ENCODE results near the gene PCBP3.
"Not testable (repeated sequence)": the region's sequence is repeated elsewhere in the genome, so short reads cannot be mapped to it uniquely, and the experiment has no call there.

PCBP3 gene

DNA sequence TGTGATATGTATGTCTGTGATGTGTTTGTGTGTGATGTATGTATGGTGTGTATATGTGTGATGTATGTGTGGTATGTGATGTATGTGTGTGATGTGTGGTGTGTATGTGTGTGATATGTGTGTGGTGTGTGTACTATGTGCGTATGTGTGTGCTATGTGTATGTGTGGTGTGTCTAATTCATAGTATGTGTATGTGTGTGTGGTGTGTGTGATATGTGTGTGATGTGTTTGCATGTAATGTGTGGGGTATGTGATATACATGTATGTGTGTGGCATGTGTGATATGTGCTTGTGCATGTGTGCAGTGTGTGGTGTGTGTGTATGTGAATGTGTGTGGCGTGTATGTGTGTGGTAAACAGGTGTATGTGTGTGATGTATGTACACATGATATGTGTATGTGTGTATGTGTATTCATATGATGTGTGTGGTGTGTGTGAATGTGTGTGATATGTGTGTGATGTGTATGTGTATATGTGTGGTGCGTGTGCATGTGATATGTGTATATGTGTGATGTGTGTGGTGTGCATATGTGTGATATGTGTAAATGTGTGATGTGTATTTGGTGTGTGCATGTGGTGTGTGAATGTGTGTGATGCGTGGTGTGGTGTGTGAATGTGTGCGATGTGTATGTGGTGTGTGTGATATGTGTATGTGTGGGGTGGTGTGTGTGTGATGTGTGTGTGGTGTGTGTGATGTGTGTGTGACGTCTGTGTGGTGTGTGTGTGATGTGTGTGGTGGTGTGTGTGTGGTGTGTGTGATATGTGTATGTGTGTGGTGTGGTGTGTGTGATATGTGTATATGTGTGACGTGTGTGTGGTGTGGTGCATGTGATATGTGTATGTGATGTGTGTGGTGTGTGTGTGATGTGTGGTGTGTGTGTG, 8.0 kb upstream of the PCBP3 start:
- no peak for DNase-seq (ENCODE audit: low read depth)

DNA sequence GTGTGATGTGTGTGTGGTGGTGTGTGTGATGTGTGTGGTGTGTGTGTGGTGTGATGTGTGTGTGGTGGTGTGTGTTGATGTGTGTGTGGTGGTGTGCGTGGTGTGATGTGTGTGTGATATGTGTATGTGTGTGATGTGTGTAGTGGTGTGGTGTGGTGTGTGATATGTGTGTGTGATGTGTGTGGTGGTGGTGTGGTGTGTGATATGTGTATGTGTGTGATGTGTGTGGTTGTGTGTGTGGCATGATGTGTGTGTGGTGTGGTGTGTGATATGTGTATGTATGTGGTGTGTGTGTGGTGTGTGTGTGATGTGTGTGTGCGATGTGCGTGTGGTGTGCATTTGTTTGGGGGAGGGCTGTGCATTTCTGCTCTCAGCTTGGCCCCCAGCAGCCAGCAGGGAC, 7.1 kb upstream of the PCBP3 start:
- DNase-seq (ENCODE audit: low read depth) = no peak

DNA sequence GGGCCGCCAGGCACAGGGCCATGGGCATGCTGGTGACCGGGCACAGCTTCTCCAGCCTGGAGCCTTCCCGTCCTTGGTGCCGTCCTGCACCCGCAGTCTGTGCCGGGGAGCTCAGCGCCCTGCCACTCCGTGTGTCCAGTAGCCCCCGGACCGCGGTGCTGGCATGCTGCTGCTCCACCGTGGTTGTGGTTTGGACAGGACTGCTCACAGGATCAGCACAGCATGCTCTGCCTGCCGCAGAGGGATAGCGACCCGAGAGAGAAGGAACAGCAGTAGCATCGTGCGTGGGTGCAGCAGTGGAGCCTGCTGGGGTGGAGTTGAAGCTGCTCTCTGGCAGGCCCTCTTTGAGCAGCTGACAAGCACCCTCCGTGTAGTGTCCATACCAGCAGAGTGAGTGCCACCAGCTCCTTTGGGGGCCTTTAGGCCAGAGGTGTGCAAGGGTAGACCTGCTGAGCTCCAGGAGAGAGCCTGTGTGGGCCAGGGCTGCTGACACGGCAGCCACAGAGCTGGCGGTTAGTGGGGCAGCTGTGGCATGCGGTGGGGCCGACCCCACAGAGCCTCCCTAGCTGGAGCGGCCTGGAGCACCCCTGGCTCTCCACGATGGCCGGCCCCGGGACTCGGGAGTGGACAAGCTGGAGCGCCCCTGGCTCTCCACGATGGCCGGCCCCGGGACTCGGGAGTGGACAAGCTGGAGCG, 6.4 kb upstream of the PCBP3 start:
- DNase-seq (ENCODE audit: low read depth) = no peak

DNA sequence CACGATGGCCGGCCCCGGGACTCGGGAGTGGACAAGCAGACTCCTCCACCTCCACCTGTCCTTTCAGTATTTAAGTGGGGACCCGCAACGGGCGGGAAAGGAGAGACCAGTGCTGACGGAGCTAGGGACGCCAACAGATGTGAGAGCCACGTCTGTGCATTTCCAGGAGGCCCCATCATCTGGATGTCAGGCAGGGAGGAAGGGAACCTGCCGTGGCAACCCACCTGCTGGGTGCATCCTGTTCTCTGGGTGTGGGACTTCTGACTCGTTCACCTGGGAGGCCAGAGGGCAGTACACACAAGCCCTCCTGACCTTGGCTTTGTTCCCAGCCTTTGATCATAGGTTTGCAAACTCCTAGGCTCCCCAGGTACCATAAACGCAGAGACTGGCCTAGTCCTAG, 5.6 kb upstream of the PCBP3 start:
- DNase-seq (ENCODE audit: low read depth) = no peak

DNA sequence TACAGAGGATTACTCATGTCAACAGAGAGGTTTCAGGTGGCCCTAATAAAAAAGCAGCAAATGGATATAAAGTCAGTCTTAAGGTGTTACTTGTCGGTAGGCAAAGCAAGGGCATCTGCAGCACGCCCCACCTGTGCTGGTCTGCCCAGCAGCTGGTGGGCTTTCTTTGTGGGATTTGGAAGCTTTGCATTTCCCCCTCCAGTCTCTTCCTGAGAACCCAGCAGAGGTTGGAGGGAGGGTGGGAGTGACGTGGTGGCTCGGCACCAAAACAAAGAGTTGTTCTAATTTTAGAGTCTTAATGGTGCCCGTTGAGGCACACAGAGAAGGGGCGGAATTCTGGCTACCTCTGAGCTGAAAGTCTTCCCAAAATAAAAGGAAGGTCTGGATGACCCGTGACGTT, 4.8 kb upstream of the PCBP3 start:
- no peak for DNase-seq (ENCODE audit: low read depth)

DNA sequence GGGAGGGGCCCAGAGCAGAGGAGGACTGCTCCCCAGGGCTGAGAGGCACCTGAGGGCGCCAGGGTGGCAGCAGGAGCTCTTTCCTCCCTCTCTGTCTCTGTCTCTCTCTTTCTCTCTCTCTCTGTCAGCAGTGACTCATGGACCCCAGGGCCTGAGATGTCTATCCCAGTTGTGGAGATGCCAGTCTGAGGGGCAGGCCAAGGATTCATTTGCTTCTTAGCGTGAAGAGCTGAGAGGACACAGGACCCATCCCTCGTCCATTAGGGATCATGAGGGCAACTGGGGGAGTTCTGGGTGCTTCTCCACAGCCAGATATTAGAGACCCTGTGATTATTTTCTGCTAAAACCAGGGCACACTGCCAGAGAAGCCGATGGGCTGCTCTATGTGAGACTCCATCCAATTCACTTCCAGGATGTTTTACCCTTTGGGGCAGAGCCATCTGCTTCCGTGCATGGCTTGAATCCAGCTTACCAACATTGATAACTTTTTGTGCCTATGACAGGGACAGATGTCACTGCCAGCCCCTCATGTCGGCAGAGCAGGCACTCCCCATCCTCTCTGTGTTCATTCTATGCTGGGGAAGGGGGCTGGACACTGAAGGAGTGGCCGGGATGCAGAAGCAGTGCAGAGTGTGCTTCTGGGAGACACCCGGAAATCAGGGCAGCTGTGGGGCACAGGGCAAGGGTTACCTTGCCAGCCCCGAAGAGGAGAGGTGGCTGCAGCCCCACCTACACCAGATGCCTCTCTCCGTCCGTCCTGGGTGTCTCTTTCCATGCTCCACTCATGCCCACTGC, 4.1 kb upstream of the PCBP3 start:
- DNase-seq (ENCODE audit: low read depth) = peak; percentile 38

DNA sequence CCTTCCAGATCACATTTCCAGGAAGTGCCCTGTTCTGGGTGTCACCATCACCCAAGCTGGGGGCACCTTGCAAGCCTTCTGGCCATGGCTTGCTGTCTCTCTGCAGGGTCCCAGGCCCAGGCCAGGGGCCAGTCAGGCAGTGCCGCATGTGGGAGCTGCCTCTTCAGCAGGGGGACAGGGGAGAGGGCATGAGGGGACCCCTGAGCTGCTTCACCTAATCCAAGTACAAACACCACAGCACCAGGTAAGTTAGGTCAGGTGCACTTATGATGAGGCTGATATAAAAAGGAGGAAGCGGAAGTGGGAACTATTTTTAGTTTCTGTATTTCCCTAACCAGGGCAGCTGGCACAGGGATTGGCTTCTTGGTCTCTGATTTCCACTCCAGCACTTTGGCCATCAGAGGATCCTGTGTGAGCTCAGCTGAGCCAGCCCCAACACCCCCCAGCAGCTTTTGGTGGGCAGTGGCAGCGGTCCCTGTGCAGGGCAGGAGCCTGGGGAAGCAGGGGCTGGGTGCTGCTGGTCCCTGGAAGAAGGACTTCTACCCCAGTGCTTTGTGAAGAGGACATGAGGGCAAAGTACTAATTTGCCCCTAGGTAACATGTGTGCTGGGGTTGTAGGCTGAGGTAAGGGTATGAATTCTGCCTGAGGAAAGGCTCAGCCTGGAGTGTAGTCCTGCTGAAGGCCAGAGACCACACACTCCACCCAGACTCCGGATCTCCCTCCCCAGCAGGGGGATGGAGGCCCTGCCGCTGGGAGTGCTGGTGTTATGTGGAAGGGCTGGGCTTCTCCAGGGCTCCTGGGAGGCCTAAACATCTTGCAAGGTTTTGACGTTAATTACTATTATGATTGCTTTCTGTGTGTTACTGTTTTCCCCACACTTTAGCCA, 3.3 kb upstream of the PCBP3 start:
- DNase-seq (ENCODE audit: low read depth) = no peak

DNA sequence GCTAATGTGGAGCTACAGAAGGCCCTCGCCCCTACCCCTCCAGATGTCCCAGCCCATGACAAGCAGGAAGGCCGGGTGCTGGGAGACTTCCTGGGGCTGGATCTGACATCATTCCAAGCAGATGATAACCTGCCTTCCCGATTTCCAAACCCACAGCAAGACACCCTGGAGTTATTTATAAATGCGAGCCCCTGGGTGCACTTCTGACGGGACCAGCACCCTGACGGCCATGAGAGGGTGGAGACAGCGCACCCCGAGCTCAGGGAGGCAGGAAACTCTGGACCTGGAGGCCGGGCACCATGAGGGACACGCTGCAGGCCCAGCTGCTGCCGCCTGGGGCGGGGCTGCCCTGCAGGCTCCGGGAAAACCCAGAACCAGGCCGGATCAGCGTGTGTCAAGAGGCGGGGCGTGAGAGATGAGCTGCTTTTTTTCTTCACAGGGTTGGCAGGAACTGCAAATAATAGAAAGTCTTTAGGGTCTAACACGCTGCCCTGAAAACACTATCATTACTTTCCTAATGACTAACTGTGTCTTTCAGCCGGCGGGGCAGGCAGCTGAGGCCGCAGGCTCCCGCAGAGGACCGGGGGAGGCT, 2.5 kb upstream of the PCBP3 start:
- DNase-seq (ENCODE audit: low read depth) = peak; percentile 50

DNA sequence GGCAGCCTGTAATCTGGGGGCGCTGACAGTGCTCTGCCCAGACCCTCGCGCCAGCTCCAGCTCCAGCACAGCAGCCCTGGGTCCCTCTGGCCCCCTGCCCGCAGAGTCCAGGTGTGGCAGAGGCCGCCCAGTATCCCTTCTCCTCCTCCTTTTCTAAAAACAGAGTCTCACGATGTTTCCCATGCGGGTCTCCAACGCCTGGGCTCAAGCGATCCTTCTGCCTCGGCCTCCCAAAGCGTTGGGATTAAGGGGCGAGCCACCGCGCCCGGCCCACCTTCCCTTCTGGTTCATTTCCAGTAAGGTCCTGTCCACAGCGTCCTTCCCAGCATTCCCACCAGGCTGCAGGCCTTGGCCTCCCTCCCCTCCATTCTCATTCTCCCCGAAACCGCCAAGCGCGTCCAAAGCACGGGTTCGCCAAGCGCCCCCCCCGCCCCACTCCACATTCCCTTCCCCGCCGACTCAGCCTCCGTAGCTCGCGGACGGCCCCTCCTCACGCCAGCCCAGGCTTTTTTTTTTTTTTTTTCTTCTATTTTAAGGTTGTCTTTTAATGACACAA, 2.0 kb upstream of the PCBP3 start:
- DNase-seq (ENCODE audit: low read depth) = no peak

DNA sequence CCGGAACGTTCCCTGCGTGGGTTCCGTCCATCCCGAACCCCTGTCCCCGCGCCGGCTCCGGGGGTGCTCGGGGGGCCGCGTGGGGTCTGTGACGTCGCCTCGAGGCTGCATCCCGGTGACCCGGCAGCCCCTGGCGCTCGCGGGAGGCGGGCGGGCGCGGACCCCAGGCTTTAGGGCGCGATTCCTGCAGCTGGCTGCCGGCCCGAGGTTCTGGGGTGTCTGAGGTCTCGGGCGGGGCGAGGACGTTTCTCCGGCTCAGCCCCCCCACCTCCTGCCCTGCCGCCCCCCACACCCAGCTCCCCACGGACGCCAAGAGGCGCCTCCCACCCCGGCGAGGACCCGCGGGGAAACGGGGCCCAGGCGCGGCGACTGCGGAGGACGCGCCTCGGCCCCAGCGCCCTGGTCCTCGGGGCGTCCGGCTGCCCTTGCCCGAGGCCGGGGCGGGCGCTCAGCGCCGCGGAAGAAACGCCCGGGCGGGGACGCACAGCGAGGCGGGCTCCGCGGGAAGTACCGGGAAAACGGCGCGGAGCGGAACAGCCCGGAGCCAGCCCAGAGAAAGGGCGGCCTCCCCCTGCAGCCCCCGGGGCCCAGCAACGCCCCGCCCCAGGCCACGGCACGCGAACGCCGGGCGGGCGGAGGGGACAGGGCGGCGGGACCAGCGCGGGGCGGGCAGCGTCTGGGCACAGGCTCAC, 1.3 kb upstream of the PCBP3 start:
- no peak for DNase-seq (ENCODE audit: low read depth)

DNA sequence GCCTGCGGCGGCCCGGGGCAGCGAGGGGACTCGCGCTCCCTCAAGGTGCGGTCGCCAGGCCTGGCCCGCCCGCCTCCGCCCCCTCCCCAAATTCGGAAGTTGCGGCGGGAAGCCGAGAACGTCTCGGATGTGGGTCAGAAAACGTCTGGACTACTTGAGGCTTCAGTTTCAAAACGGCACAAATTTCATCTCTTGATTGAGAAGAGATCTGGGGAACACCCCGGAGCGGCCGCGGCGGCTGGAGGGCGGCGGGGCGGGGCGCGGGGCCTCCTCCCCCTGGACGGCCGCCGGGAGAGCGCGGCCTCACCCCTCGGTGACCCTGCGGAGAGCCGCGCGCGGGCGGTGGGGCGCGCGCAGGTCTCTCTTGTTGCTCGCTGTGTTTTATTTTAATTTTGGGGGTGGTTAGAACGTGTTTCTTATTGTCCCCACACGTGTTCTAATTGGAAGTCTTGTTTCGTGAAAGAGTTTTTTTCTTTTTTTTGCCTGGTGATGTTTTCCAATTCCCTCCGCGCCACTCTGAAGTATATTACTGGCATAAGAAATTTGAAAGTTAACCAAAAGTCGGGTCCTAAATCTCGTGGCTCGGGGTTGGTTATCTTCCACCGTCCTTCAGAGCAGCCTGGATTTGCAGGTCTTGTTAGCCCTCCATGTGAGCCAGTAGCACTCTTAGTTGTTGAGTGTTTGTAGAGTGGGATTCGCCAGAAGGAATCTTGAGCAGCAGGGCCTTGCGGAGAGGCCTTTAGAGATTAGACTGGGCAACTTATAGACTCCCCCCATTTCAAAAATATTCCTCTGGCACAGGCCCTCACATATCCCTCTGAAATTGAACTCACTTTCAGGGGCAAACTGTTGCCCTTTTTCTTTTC, 749 bp downstream of the PCBP3 start:
- no peak for DNase-seq (ENCODE audit: low read depth)

DNA sequence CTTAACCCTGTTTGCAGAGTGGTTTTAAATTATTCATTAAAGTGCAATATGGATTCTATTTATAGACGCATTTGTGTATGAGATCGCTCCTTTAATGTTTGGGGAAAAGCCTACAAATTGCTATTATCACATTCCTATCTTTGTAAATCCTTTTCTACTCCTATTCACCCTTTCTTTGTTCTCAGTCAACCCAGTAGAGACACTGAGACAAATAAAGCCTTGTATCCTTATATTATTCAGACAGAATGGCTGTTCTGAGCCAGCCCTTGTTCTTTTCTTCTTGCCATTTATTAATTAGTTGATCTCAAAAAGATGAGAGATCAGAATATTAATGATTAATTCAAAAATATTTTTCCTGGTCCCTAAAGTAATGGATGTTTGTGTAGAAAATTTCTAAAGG, 8.4 kb downstream of the PCBP3 start:
- no peak for DNase-seq (ENCODE audit: low read depth)

DNA sequence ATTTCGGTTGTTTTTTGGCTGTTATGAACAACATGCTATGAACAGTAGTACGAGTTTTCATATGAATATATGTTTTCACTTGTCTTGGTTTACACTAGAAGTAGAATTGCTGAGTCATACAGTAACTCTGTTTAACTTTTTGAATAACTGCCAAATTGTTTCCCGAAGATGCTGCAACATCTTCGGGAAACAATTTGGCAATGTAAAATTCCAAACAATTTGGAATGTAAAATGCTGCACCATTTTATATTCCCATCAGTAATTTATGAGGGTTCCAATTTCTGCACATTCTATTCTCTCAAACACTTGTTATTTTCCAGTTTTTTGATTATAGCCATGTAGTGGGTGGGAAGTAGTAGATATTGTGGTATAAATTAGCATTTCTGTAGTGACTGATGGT, 11.6 kb downstream of the PCBP3 start:
- peak; percentile 21 for DNase-seq (ENCODE audit: low read depth)

DNA sequence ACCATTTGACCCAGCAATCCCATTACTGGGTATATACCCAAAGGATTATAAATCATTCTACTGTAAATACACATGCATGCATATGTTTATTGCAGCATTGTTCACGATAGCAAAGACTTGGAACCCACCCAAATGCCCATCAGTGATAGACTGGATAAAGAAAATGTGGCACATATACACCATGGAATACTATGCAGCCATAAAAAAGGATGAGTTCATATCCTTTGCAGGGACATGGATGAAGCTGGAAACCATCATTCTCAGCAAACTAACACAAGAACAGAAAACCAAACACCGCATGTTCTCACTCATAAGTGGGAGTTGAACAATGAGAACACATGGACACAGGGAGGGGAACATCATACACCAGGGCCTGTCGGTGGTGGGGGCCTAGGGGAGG, 12.6 kb downstream of the PCBP3 start:
- DNase-seq (ENCODE audit: low read depth) = not testable (repeated sequence)

DNA sequence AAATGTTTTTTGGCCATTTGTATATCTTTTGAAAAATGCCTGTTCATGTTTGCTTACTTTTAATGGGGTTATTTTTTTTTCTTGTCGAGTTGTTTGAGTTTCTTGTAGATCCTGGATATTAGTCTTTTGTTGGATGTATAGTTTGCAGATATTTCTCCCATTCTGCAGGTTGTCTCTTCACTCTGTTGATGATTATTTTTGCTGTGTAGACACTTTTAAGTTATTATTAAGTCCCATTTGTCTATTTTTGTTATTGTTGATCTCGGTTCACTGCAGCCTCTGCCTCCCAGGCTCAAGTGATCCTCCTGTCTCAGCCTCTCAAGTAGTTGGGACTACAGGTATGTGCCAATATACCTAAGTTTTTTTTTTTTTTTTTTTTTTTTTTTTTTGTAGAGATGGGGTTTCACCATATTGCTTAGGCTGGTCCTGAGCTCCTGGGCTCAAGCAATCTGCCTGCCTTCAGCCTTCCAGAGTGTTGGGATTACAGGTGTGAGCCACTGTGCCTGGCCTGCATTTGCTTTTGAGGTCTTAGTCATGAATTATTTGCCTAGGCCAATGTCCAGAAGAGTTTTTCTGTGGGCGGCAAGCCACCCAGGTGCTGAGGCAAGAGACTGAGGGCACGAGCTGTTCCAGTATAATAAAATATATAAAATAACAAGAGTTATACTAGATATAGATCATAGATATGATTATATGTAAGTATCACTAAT, 18.5 kb downstream of the PCBP3 start:
- not testable (repeated sequence) for DNase-seq (ENCODE audit: low read depth)

DNA sequence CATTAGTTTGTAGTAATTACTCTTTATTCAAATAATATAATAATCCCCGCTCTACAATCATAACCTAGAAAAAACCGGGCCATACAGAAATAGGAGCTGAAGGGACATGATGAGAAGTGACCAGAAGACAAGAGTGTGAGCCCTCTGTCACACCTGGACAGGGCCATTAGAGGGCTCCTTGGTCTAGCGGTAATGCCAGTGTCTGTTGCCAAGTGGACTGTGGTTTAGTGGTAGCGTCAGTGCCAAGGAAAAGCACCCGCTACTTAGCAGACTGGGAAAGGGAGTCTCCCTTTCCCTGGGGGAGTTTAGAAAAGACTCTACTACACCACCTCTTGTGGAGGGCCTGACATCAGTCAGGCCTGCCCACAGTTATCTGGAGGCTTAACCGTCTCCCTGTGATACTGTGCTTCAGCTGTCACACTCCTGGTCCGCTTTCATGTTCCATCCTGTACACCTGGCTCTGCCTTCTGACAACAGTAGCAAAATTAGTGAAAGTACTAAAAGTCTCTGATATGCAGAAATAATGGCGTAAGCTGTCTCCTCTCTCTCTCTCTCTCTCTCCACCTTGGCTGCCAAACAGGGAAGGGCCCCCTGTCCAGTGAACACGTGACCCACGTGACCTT, 19.2 kb downstream of the PCBP3 start:
- not testable (repeated sequence) for DNase-seq (ENCODE audit: low read depth)

DNA sequence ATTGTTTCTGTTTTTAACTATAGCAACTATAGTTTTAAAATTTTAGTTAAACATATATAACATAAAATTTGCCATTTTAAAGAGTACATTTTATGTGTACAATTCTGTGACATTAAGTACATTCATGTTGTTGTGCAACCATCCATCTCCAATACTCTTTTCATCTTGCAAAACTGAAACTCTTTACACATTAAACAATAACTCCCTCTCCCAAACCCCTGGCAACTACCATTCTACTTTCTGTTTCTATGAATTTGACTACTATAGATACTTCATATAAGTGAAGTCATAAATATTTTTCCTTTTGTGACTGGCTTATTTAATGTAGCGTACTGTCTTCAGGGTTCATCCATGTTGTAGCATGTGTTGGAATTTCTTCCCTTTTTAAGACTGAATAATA, 25.9 kb downstream of the PCBP3 start:
- no peak for DNase-seq (ENCODE audit: low read depth)

DNA sequence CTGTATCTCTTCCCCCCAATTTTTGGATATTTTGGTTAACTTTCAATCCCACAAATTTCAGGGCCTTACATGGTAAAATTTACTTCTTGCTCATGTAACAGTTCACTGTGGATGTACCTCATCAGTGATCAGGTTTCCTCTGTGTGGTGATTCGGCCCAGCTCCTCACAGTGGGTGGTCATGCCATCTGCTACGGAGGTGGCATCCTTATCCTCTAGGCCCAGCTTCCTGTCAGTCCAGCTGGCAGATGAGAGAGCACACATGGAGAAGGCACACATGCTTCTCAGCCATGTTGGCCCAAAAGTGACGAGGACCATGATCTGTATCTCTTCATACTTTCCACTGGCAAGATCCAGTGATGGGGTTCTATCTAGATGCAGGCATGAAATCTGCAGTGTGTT, 27.2 kb downstream of the PCBP3 start:
- no peak for DNase-seq (ENCODE audit: low read depth)

Measured in ELR (cell line).